Neural progenitor cell (in vitro differentiated cells): ENCODE results near the gene KLF16.

Experiments used
- CTCF ChIP-seq: fragments of 200-600 bp; sonication (generic); IDR thresholded peaks from 2 replicates; pipeline ENCODE4 v1.5.1; 2017; ENCODE audit warnings: antibody characterized with exemption, mild to moderate bottlenecking
- EZH2 ChIP-seq: fragments of 200-600 bp; sonication (generic); IDR thresholded peaks from 2 replicates; pipeline ENCODE4 v1.6.1; 2017; ENCODE audit warnings: antibody characterized with exemption, mild to moderate bottlenecking, moderate library complexity
- EZH2phosphoT487 ChIP-seq: fragments of 200-600 bp; sonication (generic); IDR thresholded peaks from 2 replicates; pipeline ENCODE4 v1.6.1; 2017; ENCODE audit warnings: antibody characterized with exemption

- TF ChIP-seq CTCF (no peak), EZH2 (no peak), EZH2phosphoT487 (no peak)
Measured at GRCh38 chr19:1824252-1824622, 39.1 kb downstream of the KLF16 start.
